Stimulated activated CD4-positive, alpha-beta T cell treated with anti-CD3 and anti-CD28 coated beads, Interleukin-2, amount 100 ng/mL, for 24 hours (primary cell): Measurements from ENCODE around the gene AP1M1.
A peak's percentile ranks its signal among the peaks of the same experiment; 100 is the strongest.
"Not testable (repeated sequence)": the region's sequence is repeated elsewhere in the genome, so short reads cannot be mapped to it uniquely, and the experiment has no call there.

Experiments
- DNase-seq, 2 donors: peaks; one replicate each; pipeline ENCODE4 v3.0.0-alpha.2; 2020

The AP1M1 gene

DNA sequence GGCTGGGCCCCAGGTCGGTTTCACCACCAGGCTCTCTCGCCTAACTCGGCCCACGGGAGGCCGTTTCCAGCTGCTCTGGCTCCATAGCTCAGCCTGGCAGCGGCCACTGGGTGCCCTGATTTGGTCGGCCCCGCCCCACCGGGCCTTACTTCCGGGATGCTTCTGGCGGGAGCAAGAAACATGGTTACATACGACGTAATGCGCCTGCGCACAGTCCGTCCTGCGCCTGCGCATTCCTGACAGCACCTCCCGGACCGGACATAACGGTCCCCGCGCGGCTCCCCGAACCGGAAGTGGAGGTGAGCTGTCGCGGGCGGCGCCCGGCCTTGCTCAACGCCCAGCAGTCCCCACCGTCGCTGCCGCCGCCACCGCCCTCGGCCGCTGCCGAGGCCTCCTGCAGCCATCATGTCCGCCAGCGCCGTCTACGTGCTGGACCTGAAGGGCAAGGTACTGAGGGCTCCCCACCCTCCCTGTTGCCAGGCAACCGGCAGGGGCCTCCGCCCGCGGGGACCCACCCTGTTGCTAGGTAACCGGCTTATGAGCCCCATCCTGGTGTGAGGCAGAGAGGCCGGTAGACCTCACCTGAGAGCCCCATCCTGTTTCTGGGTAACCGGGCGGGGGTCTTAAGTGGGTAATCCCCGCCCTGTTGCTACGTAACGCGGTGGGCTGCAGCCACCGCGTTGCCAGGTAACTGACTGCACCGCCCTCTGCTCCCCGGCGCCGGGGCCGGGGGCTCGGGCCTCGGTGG lies at the start of gene AP1M1:
Gene AP1M1 (plus strand): TSS at position 290 of the 748 bp plus-strand sequence. CDS start 116 bp downstream, at position 406.
- peak; percentile 99 to 100 for DNase-seq

DNA sequence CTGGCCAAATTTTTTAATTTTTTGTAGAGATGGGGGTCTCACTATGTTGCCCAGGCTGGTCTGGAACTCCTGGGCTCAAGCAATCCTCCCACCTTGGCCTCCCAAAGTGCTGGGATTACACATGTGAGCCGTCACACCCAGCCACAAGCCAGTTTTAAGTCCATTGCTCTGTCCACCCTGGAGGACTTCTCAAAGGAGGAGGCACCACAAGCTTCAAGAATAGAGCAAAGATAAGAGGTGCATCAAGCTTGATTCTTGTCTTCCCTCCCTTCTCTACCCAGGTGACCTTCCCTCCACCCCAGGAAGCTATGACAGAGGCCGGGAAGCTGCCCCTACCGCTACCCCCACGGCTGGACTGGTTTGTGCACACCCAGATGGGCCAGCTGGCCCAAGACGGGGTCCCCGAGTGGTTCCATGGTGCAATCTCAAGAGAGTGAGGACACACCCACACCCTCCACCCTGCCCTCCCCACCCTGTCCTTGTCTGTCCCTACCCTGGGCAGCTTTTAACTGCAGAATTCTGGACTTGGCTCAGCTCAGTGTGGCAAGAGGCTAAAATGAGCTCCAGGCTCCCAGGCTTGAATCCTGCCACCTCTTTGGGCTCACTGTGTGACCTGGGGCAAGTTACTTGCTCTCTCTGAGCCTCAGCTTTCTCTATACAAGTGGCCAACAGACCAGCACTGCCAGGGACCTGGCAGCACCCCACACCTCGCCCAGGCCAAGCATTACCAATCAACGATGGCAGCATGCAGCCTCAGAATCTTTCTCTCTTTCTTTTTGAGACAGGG lies 49.1 kb upstream of the AP1M1 start:
- no peak for DNase-seq

DNA sequence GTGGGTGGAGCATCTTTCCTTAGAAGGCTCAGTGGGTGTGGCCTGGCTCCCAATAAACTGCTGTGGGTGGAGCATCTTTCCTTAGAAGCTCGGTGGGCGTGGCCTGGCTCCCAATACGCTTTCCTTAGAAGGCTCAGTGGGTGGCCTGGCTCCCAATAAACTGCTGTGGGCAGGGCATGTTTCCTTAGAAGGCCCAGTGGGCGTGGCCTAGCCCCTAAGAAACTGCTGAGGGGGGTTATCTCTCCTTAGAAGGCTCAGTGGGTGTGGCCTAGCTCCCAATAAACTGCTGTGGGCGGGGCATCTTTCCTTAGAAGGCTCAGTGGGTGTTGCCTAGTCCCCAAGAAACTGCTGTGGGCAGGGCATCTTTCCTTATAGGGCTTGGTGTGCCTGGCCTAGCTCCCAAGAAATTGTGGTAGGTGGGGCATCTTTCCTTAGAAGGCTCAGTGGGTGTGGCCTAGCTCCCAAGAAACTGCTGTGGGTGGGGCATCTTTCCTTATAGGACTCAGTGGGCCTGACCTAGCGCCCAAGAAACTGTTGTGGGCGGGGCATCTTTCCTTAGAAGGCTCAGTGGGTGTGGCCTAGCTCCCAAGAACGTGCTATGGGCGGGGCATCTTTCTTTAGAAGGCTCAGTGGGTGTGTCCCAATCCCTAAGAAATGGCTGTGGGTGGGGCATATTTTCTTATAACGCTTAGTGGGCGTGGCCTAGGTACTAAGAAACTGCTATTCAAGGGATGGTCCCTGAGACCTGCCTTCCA lies 44.0 kb upstream of the AP1M1 start:
- DNase-seq, result no peak

DNA sequence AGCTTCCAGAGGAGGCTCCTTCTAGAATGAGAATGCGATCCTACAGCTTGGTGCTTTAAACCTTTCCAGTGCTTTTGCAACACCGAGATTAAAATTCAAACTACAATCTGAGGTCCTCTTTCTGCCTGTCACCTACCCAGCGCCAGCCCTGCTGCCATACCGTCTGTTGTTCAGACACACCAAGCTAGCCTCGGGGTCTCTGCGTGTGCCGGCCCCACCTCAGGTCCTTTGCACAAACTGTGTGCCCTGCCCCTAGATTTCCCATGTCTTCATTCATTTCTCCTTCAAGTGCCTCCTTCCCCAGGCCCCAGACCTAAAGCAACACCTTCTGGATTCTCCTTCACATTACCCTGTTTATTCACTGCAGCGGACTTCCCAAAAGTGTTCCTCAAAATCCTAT lies 43.2 kb upstream of the AP1M1 start:
- no peak for DNase-seq

DNA sequence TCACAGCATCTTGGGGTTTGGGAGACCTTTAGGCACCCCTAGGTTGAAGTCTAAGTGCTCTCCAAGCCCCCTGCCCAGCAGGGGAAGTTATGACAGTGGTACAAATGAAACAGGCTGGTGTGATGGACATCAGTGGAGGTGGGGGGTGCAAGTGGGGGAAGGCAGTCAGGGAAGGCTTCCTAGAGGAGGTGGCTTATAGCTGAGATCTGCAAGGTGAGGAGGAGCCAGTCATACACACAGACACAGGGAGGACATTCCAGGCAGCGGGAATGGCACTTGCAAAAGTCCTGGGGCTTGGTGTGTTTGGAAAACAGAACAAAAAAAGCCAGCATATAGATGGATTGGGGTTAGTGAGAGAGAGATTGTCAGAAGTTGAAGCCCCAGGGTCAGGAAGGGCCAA lies 42.6 kb upstream of the AP1M1 start:
- DNase-seq, result no peak

DNA sequence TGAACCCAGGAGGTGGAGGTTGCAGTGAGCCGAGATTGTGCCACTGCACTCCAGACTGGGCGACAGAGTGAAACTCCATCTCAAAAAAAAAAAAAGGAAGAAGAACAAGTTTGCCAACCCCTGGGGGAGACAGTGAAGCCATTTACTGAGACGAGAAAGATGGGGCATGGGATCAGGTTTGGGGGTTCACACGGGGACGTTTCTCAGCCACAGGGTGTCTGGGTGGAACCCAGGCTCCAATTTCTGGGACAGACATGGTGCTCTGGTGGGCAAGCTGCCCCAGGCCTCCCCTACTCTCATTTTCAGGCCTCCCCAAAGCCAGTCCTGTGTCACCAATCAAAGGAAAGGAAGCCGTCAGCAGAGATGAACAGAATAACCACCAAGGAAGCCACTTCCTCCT lies 40.8 kb upstream of the AP1M1 start:
- DNase-seq, result no peak

DNA sequence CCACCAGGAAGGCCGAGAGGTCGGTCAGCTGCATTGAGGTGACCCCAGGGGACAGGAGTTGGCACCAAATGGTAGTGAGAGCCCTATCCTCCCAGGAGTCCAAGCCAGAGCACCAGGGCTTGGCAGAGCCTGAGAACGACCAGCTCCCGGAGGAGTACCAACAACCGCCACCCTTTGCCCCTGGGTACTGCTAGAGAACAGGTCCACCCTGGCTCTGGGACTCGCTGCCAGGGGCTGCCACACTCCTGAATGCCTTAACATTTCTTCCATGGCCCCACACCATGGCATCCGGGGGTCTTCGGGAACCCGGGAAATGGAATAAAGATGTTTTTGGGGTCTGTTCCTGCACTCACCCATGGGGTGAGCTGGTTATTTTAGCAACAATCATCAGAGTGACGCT lies 40.1 kb upstream of the AP1M1 start:
- DNase-seq, result no peak

DNA sequence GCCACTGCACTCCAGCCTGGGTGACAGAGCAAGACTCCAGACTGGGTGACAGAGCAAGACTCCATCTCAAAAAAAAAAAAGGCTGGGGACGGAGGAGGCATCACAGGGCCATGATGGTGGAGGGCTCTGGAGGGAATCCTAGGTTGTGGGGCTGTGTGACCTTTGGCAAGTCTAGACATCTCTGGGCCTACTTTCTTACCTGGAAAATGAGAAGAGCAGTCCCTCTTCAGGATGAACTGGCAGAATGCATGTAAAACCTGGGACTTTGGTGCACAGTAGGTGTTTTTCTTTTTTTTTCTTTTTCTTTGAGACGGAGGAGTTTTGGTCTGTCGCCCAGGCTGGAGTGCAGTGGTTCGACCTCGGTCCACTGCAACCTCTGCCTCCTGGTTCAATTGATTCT lies 38.1 kb upstream of the AP1M1 start:
- DNase-seq, result no peak

DNA sequence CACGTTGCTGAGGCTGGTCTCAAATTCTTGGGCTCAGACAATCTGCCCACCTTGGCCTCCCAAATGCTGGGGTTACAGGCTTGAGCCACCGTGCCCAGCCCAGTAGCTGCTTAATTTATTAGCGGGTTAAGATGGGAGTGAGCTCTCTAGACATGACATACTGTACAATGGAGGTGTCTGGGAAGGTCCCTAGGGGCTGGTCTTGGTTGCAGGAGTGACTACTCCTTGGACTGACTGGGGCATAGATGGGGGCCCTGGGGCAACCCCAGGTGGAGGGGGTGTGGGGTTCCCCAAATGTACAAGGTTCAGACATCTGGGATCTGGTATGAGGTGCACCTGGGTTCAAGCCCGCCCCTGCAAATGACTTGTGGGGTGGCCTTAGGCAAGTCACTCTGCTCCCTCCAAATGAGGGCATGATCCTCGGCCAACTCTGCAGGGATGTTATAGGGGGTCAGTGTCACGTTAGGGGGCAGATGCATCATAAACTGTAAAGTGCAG lies 37.2 kb upstream of the AP1M1 start:
- peak in 1 of 2 donors; percentile 22 for DNase-seq

DNA sequence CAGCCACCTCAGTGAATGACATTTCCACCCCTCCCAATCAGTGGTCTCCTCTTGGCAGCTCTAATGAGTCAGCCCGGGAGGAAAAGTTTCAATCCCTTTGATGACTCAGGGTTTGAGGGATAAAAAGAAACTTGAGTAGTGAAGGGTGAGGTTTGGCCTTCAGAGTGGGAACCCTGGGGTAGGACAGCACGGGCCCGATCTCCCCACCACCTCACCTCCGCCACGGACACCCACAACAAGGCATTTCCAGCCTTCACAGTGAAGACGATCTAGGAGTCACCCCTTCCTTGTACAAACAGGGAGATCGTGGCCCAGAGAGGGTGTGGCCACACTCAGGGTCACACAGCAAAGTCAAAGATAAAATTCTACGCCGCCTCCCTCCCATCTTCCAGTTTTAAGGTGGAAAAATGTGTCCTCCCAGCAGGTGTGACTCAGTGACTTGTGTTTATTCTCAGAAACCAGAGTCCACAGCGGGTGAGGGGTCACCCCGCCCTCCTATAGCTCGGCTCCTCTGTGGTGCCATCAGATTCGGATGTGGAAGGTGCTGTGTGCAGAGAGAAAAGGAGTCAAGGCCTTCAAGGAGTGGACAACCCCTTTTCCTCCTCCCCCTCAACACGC lies 36.7 kb upstream of the AP1M1 start:
- DNase-seq, result peak; percentile 42 to 63

DNA sequence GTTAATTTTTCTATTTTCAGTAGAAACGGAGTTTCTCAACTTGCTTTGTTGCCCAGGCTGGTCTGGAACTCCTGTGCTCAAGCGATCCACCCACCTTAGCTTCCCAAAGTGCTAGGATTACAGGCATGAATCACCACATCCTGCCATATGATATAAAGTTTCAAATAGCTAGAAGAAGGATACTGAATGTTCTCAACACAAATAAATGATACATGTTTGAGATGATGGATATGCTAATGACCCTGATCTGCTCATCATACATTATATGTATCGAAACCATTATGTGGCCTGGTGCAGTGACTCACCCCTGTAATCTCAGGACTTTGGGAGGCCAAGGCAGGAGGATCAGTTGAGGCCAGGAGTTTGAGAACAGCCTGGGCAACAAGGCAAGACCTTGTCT lies 35.9 kb upstream of the AP1M1 start:
- DNase-seq, result peak in 1 of 2 donors; percentile 40

DNA sequence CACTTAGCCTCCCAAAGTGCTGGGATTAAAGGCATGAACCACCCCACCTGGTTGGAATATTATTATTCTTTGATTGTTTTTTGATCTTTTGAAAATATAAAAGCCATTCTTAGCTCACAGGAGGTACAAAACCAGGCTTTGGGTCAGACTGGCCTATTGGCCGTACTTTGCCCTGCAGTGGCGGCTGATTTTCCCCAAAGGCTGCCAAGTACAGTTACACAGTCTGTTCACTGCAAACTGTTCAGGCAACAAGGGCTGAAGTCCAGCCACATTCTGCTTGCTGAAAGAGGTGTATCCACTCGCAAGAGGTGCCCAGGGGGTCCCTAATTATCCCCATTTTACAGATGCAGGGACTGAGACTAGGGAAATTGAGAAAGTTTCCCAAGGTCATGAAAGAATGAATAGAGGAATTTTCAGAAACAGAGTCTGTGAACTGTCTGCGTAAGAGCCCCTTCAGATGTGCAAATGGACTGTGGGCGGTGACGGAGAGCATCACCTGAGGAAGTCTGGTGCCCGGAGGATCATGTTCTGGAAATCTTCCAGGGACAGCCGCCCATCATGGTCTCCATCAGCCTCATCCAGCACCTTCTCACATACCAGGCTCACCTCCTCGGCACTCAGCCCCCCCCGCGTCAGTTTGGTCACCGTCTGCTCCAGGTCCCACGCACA lies 33.4 kb upstream of the AP1M1 start:
- no peak for DNase-seq

DNA sequence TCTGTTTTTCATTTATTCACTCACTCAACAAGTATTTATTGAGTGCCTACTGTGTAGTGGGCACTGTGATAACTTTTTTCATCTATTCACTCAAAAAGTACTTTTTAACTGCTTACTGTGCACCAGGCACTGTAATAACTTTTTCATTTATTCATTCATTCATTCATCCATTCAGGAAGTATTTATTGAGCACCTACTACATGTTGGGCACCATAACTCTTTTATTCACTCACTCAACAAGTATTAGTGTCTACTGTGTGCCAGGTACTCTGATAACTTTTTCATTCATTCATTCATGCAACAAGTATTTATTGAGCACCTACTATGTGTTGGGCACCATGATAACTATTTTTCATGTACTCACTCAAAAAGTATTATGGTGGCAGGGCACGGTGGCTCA lies 31.3 kb upstream of the AP1M1 start:
- no peak for DNase-seq

DNA sequence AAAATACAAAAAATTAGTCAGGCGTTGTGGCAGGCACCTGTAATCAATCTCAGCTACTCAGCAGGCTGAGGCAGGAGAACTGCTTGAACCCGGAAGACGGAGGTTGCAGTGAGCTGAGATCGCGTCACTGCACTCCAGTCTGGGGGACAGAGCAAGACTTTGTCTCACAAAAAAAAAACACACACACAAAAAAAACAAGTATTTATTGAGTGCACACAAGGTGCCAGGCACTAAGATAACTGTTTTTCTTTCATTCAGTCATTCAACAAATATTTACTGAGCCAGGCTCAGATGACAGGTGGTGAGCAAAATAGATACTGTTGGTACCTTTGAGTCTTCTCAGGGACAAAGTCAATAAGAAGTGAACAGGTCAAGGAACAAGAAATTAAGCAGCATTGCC lies 30.7 kb upstream of the AP1M1 start:
- no peak for DNase-seq

DNA sequence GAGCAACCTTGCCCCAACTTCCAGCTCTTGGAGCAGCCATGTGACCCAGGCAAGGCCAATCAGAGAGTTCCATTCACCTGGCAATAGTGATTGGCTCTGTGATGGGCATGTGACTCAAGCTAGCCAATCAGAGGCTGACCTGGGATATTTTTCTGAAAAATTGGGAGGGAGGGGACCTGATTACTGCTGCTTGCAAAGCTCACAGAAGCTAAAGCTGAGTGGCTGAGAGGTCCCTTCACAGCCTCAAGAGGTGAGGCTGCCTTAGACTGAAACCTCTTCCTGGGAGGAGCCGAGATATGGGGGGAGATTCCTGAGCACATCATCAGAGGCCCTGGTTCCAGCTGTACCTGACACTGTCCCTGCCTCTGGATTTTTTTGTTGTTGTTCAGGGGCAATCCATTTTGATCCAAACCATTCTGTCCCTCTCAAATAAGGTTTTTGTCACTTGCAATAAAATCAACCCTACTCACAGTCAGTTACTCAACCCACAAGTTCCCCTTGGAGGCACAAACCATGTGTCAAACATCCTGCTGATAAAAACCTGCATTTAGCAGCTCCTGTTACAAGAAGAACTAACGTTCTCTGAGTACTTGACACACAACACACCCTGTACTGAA lies 29.1 kb upstream of the AP1M1 start:
- DNase-seq, result no peak

DNA sequence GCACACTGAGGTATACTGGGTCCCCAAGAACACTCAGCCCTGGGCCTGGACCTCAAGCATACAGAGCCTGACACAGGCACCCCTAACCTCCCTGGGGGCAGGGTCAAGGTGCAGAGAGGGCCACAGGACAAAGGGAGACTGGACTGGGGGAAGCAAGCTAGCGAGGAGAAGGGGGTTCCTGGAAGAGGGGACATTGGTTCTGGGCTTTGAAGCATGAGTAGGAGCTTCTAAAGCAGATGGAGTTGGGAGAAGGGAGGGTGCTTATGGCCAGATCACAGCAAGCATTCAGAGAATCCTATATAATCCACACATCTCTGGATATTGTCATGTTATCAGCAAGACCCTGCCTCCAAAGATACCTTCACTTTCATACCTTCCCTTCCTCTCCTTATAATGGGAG lies 27.6 kb upstream of the AP1M1 start:
- no peak for DNase-seq

DNA sequence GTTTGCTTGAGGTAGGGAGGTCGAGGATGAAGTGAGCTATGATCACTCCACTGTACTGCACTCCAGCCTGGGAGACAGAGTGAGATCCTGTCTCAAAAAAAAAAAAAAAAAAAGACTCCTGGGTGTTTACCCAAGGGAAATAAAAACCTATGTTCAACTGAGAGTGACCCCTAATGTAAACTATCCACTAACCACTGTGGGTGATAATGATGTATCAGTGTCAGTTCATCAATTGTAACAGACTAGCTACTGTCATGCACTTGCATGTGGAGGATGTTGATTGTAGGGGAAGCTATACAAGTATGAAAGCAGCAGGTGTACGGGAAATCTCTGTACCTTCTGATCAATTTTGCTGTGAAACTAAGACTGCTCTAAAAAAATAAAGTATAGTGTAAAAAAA lies 21.8 kb upstream of the AP1M1 start:
- no peak for DNase-seq

DNA sequence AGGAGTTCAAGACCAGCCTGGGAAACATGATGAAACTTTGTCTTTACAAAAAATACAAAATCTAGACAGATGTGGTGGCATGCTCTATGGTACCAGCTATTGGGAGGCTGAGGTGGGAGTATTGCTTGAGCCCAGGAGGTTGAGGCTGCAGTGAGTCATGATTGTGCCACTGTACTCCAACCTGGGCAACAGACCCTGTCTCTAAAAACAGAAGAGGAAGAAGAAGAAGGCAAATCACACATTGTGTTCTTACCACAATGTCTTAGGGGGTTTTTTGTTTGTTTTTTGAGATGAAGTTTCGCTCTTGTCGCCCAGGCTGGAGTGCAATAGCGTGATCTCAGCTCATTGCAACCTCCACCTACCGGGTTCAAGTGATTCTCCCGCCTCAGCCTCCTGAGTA lies 18.8 kb upstream of the AP1M1 start:
- not testable (repeated sequence) for DNase-seq

DNA sequence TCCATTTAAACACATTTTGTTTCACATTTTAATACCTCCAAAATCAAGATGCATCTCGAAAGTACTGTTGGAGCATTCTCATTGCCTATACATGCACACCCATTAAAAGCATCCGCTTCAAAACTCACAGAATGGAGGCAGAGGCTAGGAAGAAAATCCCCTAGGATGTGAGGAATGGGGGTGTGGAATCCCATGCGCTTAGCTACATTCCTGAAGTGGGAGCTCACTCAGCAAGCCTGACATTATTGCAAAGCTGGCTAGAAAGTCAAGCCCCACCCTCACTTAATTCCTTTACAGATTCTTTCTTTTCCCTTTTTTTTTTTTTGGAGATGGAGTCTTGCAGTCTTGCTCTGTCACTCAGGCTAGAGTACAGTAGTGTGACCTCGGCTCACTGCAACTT lies 17.1 kb upstream of the AP1M1 start:
- no peak for DNase-seq

DNA sequence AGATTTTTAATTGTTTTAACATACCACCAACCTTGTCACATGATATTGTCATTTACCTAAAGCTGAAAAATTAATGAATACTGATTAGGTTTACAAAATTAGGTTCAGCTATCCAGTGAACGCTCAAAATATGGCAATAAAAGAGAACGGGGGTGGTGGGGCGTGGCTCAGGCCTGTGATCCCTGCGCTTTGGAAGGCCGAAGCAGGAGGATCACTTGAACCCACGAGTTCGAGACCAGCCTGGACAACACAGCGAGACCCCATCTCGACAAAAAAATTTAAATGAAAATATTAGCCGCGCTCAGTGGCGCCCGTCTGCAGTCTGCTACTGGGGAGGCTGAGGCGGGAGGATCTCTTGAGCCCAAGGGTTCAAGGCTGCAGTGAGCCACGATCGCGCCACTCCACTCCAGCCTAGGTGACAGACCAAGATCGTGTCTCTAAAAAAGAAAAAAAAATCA lies 13.0 kb upstream of the AP1M1 start:
- no peak for DNase-seq

DNA sequence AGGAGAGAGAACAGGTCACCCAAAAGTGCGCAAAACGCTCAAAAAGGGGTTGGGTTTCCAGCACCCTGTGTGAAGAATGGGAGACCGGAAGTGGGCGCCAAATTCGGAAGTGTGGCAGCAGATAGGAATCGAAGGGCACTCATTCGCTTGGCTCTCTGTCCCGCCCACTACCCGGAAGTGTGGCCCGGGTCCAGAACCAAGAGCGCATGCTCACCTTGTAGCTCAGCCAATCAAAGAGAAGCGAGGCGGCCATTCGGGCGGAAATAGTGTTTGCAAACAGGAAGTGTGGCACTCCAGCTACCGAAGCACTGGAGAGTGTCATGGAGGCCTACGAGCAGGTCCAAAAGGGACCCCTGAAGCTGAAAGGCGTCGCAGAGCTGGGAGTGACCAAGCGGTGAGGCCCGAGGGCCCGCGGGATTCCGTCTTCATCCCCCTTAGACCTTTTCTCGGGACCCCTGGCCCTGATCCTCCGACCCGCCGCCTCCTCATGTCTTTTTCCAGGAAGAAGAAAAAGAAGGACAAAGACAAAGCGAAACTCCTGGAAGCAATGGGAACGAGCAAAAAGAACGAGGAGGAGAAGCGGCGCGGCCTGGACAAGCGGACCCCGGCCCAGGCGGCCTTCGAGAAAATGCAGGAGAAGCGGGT lies 12.5 kb upstream of the AP1M1 start, which contains the start of gene FAM32A:
Gene FAM32A (plus strand): TSS at position 288 of the 645 bp plus-strand sequence. CDS start 33 bp downstream, at position 321.
- peak; percentile 98 to 99 for DNase-seq
